D341Med (cell line): ENCODE results near the gene DENND1C.
"Not testable (repeated sequence)": the region's sequence is repeated elsewhere in the genome, so short reads cannot be mapped to it uniquely, and the experiment has no call there.

Source experiments
- DNase-seq: peaks from one replicate; pipeline ENCODE4 v3.0.0; 2012; ENCODE audit warnings: low spot score

Gene DENND1C

DNA sequence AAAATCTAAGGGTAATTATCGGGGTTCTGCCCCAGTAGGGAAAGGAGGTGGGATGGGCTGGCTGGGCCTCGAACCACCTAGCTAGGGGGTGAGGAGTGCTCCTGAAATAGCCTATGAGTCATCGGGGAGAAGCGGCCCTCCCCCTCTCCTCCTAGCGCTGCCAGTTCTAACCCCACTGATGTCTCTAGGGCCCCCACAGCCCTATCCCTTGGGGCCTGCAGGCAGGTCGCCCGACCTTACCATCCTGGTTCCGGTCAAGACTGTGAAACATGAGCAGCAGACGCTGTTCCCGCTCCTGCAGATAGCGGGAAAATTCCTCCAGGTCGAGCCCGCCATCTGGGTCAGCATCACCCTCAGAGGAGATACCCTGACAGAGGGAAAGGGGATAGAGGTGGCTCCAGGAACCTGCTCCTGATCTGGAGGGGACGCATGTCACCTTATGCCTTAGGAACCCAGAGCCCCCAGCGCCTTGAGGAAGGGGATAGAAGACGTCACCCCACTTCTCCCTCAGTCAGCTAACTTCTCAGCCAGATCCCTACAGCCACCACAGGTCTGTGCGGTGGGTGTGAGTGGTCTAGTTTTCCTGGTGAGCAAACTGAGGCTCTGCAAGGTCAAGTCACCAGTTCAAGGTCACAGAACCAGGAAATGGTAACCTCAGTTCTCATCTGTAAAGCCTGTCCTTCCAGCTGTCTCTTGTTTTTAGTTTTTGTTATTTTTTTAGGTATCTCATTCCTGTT, 23.5 kb downstream of the DENND1C start:
- peak; percentile 15 for DNase-seq

DNA sequence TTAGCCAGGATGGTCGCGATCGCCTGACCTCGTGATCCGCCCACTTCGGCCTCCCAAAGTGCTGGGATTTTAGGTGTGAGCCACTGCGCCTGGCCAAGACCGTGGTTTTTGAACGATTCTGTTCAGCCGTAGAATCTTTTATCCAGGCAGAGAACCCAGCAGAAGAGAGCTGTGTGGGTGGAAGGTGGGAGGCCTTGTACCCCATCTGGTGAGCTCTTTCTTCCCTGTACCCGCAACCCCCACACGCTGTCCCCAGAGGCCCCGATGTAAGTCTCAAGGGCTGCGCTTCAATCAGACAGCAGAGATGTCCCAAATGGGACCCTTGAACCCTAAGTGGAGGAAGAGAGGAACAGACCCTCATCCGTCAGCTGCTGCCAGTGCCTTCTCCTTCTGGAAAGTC, 25.7 kb downstream of the DENND1C start:
- no peak for DNase-seq

DNA sequence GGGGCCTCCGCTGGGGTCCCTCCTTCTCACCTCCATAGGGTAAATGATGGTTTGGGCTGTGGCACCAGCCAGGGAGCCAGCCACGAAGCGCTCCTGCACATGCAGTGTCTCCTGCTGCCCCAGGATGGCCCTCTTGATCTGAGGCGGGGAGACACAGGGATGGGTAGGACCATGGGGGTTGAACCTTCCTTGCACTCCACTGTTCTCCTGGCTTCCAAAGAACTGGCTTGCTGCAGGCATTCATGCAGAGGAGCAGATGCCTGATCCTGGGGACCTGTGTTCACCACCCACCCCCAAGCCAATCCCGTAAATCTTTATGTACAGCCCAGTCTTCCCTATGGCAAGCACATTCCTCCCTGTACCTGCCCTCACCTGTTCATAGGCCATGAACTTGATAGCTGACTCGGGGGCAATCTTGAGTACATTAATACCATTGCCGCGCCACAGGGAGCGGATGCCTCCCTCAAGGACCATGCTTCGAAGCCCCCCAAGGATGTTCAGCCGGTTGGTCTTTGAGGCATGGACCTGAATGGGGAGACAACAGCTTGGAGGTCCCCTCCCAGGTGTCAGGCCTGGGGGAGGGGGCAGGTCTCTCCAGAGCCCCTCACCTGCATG, 27.5 kb downstream of the DENND1C start:
- DNase-seq = no peak

DNA sequence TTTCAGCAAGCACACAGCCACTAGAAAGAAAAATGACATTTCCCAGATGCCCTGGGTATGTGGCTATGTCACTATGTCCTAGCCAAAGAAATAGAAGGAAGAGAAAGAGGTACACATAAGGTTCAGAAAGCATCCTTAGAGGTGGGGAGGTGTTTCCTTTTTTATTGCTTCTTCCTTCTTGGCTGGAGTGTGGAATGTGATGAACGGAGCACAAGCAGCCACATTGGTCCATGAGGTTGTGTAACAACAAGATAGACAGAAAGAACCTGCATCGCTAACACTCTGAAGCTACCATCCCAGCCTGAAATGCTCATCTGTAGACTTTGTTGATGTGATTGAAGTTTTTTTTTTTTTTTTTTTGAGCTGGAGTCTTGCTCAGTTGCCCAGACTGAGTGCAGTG, 28.7 kb downstream of the DENND1C start:
- no peak for DNase-seq

GRCh38 chr19:6452223-6452614, 29.4 kb downstream of the DENND1C start:
- DNase-seq = no peak

DNA sequence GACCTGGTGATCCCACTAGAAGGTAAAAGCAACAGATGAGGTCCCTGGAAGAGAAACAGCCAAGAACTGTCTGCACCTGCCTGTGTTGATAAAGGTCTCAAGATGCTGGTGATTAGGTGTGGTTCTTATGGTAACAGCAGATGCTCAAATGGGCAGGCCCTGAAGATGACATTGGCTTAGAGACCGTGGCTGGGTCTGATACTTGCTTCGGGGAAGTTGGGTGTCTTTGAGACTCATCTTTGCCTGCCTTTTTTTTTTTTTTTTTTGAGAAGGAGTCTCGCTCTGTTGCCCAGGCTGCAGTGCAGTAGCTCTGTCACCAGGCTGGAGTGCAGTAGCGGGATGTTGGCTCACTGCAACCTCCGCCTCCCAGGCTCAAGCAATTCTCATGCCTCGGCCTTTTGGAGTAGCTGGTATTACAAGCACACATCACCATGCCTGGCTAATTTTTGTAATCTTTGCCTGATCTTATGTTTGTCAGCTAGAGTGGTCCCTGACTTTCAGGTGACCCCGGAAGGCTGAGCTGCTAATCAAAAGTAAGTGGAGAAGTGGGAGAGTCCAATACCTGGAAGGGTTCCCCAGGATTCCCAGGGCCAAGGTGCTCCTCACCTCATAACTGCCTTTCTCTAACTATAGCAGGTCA, 29.9 kb downstream of the DENND1C start:
- no peak for DNase-seq

GRCh38 chr19:6450166-6450565, 31.4 kb downstream of the DENND1C start:
- no peak for DNase-seq

DNA sequence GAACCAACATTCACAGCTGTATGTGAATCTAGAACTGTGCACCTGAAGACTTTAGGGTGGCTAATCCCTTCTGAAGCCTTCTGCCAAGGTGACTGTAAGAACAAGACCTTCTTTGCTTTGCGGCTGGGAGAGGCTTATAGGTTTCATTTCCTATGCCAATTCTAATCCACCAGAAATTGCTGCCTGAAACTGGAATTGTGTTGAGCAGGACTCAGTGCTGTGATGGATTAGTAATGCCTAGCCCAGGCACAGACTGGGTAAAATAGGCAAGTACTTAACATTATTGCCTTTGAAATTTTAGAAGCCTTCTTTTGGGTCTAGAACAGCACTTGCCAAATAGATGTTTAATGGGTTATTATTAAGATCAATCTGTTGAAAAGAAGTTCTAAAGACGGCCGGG, 33.5 kb downstream of the DENND1C start:
- peak; percentile 55 for DNase-seq

DNA sequence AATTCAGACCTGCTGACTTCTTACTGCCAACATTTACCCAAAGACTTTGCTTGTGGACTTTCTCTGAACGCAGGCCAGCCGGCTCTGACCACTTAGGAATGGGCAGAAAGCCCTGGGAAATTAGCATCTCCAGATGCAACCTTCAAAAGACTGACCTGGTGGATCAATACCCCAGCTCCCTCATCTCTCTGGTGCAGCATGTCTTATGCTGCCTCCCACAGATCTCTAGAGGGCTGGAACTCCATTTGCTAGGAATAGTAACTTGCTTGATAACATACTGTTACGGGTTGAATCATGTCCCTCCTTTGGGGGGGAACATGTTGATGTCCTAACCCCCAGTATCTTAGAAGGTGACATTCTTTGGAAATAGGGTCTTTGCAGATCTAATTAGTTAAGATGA, 35.1 kb downstream of the DENND1C start:
- DNase-seq = no peak

DNA sequence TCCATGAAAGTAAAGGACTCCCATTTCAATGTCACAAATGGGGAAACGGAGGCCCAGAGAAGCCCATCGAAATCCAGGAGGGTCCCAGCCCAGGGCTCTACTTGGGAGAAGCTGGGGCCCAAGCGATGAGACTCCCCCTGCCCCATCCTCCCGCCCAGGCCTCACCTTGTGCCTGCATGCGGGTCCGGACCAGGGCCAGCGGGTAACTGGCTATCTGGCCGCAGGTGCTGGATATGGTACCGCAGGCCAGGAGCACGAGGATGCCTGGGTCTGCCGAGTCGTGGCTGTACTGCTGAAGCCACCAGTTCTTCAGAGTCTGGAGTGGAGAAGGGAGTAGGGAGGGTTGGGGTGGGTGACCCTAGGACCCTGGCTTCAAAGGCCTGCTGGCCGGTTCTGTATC, 37.6 kb downstream of the DENND1C start:
- DNase-seq = peak; percentile 31

- DNase-seq = no peak
Measured at GRCh38 chr19:6442087-6442688, 39.4 kb downstream of the DENND1C start.

GRCh38 chr19:6440905-6441304, 40.7 kb downstream of the DENND1C start:
- DNase-seq = no peak

GRCh38 chr19:6439743-6440142, 41.8 kb downstream of the DENND1C start:
- no peak for DNase-seq

DNA sequence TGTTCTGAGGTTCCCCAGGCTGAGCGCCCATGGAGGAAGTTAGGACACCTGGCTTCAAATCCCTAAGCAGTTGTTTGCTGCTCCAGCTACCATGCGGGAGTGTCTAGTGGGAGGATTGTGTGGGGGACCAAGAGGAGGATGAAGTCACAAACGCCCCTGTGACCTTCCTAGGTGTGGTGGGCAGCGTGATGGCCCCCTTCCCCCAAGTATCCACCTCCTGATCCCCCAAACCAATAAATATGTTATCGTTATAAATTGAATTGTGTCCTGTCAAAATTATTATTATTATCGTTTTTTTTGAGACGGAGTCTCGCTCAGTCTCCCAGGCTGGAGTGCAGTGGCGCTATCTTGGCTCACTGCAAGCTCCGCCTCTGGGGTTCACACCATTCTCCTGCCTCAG, 47.9 kb downstream of the DENND1C start, which contains the start of gene SLC25A41:
TSS of gene SLC25A41 (minus strand) at position 101 of the 400 bp plus-strand sequence. CDS start at position 31, 70 bp downstream.
- DNase-seq = no peak

DNA sequence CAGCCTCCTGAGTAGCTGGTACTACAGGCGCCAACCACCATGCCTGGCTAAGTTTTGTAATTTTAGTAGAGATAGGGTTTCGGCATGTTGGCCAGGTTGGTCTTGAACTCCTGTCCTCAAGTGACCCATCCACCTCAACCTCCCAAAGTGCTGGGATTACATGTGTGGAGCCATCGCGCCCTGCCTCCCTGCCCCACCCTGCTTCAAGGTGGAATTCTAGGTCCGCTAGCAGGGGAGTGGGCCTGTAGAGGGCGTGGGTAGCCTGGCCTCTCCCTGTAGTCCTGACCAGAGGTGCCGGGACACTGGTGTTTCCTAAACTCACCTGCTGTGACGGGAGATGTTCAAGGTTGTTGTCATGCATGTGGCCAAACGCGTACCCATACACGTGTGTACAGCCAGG, 48.4 kb downstream of the DENND1C start:
- no peak for DNase-seq

GRCh38 chr19:6431891-6432290, 49.7 kb downstream of the DENND1C start:
- no peak for DNase-seq

DNA sequence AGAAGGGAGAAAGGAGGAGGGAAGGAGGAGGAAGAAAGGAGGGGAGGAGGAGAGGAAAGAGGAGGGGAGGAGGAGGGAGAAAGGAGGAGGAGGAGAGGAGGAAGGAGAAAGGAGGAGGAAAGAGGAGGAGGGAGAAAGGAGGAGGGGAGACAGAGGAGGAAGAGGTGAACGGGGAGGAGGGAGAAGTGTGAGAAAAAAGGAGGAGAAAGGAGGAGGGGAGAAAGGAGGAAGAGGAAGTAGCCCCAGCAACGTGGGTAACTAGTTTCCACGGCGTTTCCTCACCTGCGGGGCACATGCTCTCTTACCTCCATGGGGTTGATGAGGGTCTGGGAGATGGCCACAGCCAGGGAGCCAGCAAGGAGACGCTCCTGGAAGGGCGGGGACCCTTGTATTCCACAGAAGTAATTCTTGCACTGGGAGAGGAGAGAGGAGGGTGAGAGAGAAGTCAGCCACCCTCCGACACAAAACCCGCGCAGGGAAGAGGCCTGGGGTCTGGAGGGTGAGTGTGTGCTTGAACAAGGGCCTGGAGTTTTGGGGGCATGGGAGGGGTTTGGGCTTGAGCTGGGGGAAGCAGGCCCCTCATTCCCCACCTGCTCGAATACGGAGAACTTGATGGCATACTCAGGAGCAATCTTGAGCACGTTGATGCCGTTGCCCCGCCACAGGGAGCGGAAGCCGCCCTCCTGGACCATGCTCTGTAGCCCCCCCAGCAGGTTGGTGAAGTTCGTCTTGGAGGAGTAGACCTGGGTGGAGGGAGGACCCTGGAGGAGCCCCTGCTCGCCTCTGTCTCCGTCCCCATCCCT, 52.0 kb downstream of the DENND1C start:
- DNase-seq = no peak

GRCh38 chr19:6428692-6429418, 52.7 kb downstream of the DENND1C start:
- not testable (repeated sequence) for DNase-seq

DNA sequence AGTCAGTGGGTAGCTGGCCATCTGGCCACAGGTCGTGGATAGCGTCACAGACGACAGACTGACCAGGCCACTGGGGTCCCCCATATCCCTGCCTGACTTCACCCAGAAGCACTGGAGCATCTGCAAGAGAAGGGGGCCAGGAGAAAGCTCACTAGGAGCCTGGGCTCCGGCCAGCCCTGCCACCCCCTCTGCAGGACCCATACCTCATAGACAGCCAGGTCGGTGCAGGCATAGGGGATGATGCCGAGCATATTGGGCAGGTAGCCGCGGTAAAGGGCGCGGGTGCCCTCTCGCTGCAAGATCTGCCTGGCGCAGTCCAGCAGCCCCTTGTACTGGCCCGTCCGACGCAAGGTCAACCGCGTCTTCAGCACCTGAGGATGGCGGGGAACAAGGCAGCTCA, 54.5 kb downstream of the DENND1C start:
- no peak for DNase-seq

DNA sequence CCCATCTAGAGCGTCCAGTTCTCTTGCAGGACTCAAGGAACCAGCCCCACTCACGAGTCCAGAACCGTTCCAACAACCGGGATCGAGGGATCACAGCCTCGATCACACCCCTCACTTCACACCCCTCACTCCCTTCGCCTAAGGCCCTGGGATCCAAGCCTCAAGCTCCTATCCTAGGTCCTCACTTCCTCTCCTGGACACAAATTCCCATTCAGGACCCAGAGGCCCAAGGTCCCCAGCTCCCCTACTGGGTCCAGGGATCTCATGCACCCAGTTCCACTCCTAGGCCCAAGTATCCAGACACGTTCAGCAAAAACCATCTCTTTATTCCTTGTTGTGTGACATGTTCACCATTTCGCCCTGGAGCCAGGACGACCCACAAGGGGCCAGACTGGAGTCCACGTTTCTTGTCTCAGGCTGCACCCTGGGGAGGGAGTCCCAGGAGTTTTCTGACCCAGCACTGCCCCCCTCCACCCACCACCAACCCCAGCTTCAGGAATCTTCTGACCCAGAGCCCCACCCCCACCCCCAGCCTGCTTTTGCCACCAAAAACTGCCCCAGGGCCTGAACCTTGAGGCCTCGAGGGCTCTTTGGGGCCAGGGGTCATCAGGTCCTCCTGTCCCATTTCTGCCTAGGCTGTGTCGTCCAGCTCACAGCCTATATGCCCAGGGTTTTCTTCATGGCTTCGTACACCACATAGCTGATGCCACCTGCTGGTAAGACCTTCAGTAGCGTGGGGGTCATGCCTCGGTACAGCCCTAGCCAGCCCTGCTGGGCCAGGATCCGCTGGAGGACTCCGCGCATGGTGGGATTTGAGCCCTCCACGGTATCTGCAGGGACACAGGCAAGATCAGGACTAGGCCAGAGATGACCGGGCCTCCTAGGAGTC, 55.6 kb downstream of the DENND1C start:
- no peak for DNase-seq
